ACC112 (cell line): ENCODE results near the gene THRSP.
"Not testable (repeated sequence)": the region's sequence is repeated elsewhere in the genome, so short reads cannot be mapped to it uniquely, and the experiment has no call there.

ENCODE experiments used
- H2AFZ ChIP-seq: fragments of 200-600 bp; sonication (generic); one replicate; pipeline ENCODE4 v1.6.0; 2017; ENCODE audit warnings: antibody characterized with exemption, low read length; ENCODE audit not compliant: unreplicated experiment
- H3K27ac ChIP-seq: fragments of 200-600 bp; sonication (generic); 2 replicates; pipeline ENCODE4 v1.5.1; 2014; ENCODE audit warnings: low read depth, mild to moderate bottlenecking, antibody characterized with exemption, low read length, moderate library complexity
- H3K27me3 ChIP-seq: fragments of 200-600 bp; sonication (generic); 2 replicates; pipeline ENCODE4 v1.6.1; 2014; ENCODE audit warnings: mild to moderate bottlenecking, antibody characterized with exemption, low read length, moderate library complexity, mixed read lengths; ENCODE audit not compliant: insufficient read depth
- H3K36me3 ChIP-seq: fragments of 200-600 bp; sonication (generic); 2 replicates; pipeline ENCODE4 v1.6.1; 2016; ENCODE audit warnings: mild to moderate bottlenecking, antibody characterized with exemption, low read length, moderate library complexity, mixed read lengths; ENCODE audit not compliant: insufficient read depth
- H3K4me1 ChIP-seq: fragments of 200-600 bp; sonication (generic); one replicate; pipeline ENCODE4 v1.6.1; 2016; ENCODE audit warnings: low read length, mixed read lengths; ENCODE audit not compliant: insufficient read depth, unreplicated experiment, control insufficient read depth
- H3K4me3 ChIP-seq: fragments of 200-600 bp; sonication (generic); 2 replicates; pipeline ENCODE4 v1.5.1; 2014; ENCODE audit warnings: mild to moderate bottlenecking, low read depth, low read length
- H3K79me2 ChIP-seq: fragments of 200-600 bp; sonication (generic); one replicate; pipeline ENCODE4 v1.6.0; 2016; ENCODE audit warnings: low read length; ENCODE audit not compliant: control insufficient read depth, unreplicated experiment, insufficient read depth

Gene THRSP

DNA sequence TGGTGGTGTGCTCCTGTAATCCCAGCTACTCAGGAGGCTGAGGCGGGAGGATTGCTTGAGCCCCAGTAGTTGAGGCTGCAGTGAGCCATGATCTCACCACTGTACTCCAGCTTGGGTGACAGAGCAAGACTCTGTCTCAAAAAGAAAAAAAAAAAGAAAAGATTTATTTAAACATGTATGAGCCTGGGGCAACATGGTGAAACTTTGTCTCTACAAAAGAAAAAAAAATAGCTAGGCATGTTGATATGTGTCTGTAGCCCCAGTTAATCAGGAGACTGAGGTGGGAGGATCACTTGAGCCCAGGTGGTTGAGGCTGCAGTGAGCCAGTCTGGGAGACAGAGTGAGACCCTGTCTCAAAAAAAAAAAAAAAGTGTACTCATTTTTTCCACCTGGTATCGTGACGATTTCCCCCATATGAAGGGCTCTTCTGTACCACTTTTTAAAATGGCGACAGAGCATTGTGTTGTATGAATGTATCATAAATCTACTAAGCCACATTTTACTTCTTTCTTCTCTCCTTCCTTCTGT is 24.2 kb upstream of the THRSP start:
- peak overlapping the region; percentile 68; the same call in 1 of the 2 replicates for H3K4me3 ChIP-seq
- H3K4me1 ChIP-seq = peaks cover 32% of the 10 kb centered on the region
- no peaks in the 10 kb centered on the region for H3K27me3 ChIP-seq
- peaks cover 2% of the 10 kb centered on the region for H3K79me2 ChIP-seq
- no peaks in the 10 kb centered on the region for H3K36me3 ChIP-seq
- H2AFZ ChIP-seq = peak overlapping the region; percentile 83
- peak overlapping the region; percentile 98 for H3K27ac ChIP-seq

- Histone ChIP-seq H3K4me3 (peak overlapping the region; percentile 68), H3K4me1 (peaks cover 32% of the 10 kb centered on the region), H3K27me3 (no peaks in the 10 kb centered on the region), H3K36me3 (no peaks in the 10 kb centered on the region), H2AFZ (peak overlapping the region; percentile 83), H3K79me2 (peaks cover 2% of the 10 kb centered on the region), H3K27ac (peak overlapping the region; percentile 98)
Measured at GRCh38 chr11:78039919-78040671, 23.6 kb upstream of the THRSP start.

- Histone ChIP-seq H3K4me1 (peaks cover 38% of the 10 kb centered on the region), H3K36me3 (no peaks in the 10 kb centered on the region), H3K27ac (peak overlapping the region; percentile 98), H3K27me3 (no peaks in the 10 kb centered on the region), H2AFZ (peak overlapping the region; percentile 32), H3K79me2 (peaks cover 2% of the 10 kb centered on the region), H3K4me3 (peak overlapping the region; percentile 47; the same call in 1 of the 2 replicates)
Measured at GRCh38 chr11:78040691-78041379, 22.8 kb upstream of the THRSP start.

DNA sequence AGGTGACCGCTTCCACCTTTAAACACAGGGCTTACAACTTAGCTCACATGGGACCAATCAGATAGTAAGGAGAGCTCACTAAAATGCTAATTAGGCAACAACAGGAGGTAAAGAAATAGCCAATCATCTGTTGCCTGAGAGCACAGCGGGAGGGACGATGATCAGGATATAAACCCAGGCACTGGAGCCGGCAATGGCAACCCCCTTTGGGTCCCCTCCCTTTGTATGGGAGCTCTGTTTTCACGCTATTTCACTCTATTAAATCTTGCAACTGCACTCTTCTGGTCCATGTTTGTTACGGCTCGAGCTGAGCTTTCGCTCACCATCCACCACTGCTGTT is 22.3 kb upstream of the THRSP start:
- H3K4me1 ChIP-seq = peaks cover 40% of the 10 kb centered on the region
- not testable (repeated sequence) for H2AFZ ChIP-seq, H3K79me2 ChIP-seq, H3K27me3 ChIP-seq, H3K36me3 ChIP-seq, H3K4me3 ChIP-seq
- H3K27ac ChIP-seq = peak overlapping the region; percentile 98; the same call in 1 of the 2 replicates

GRCh38 chr11:78041843-78042440 is 21.7 kb upstream of the THRSP start:
- no peaks in the 10 kb centered on the region for H3K27me3 ChIP-seq
- H3K4me1 ChIP-seq = peaks cover 37% of the 10 kb centered on the region
- no peak overlapping the region for H3K27ac ChIP-seq
- no peaks in the 10 kb centered on the region for H3K36me3 ChIP-seq
- no peak overlapping the region for H3K4me3 ChIP-seq
- H2AFZ ChIP-seq = no peak overlapping the region
- H3K79me2 ChIP-seq = peaks cover 2% of the 10 kb centered on the region

DNA sequence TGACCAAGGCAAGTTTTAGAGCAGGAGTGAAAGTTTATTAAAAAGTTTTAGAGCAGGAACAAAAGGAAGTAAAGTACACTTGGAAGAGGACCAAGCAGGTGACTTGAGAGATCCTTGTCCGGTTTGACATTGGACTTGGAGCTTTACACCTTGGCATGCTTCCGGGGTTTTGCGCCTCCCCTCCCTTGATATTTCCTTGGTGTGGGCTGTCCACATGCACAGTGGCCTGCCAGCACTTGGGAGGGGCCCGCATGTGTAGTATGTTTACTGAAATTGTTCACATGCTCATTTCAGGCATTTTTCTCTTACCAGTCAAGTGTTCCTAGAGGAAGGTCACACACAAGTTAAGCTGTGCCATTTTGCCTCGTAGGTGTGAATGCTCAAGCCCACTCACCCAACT is 19.0 kb upstream of the THRSP start:
- Histone ChIP-seq H3K27ac (no peak overlapping the region), H3K36me3 (no peaks in the 10 kb centered on the region), H2AFZ (no peak overlapping the region), H3K27me3 (no peaks in the 10 kb centered on the region), H3K4me1 (peaks cover 24% of the 10 kb centered on the region), H3K79me2 (peaks cover 2% of the 10 kb centered on the region), H3K4me3 (no peak overlapping the region)

- Histone ChIP-seq H3K27ac (no peak overlapping the region), H3K4me3 (peak overlapping the region; percentile 80), H2AFZ (peak overlapping the region; percentile 98)
Measured at GRCh38 chr11:78045851-78046485, 17.7 kb upstream of the THRSP start.

GRCh38 chr11:78046486-78046854 is 17.2 kb upstream of the THRSP start:
- H3K27ac ChIP-seq = no peak overlapping the region

More at GRCh38 chr11:78045851-78046485, 17.7 kb upstream of the THRSP start:
- Histone ChIP-seq H3K27me3 (no peaks in the 10 kb centered on the region), H3K4me1 (peaks cover 15% of the 10 kb centered on the region), H3K79me2 (peaks cover 1% of the 10 kb centered on the region), H3K36me3 (no peaks in the 10 kb centered on the region)

GRCh38 chr11:78048561-78048960 is 15.1 kb upstream of the THRSP start:
- Histone ChIP-seq H3K79me2 (no peaks in the 10 kb centered on the region), H3K4me3 (no peak overlapping the region), H3K27me3 (no peaks in the 10 kb centered on the region), H2AFZ (no peak overlapping the region), H3K27ac (no peak overlapping the region), H3K4me1 (peaks cover 17% of the 10 kb centered on the region), H3K36me3 (no peaks in the 10 kb centered on the region)

More at GRCh38 chr11:78046486-78046854, 17.2 kb upstream of the THRSP start:
- Histone ChIP-seq H2AFZ (no peak overlapping the region), H3K36me3 (no peaks in the 10 kb centered on the region), H3K4me1 (peaks cover 16% of the 10 kb centered on the region), H3K27me3 (no peaks in the 10 kb centered on the region), H3K79me2 (no peaks in the 10 kb centered on the region), H3K4me3 (peak overlapping the region; percentile 80; the same call in 1 of the 2 replicates)

GRCh38 chr11:78049348-78049747 is 14.3 kb upstream of the THRSP start:
- H3K4me1 ChIP-seq = peaks cover 17% of the 10 kb centered on the region
- no peaks in the 10 kb centered on the region for H3K79me2 ChIP-seq
- H3K36me3 ChIP-seq = no peaks in the 10 kb centered on the region
- no peak overlapping the region for H3K4me3 ChIP-seq
- no peak overlapping the region for H2AFZ ChIP-seq
- no peaks in the 10 kb centered on the region for H3K27me3 ChIP-seq
- no peak overlapping the region for H3K27ac ChIP-seq
